NCI-H1694 treated with DMSO at 0.1 percent for 48 hours (cell line): ENCODE data around the gene ADGRV1.
A peak's percentile ranks its signal among the peaks of the same experiment; 100 is the strongest.
"Not testable (repeated sequence)": the region's sequence is repeated elsewhere in the genome, so short reads cannot be mapped to it uniquely, and the experiment has no call there.

Experiments
- DNase-seq: peaks from one replicate; lab custom pipeline; 2025; lab: John Stamatoyannopoulos, UW

The ADGRV1 gene

GRCh38 chr5:91032125-91032524 lies 473.5 kb downstream of the ADGRV1 start:
- no peak for DNase-seq

- DNase-seq = no peak
These were observed 474.8 kb downstream of the ADGRV1 start for GRCh38 chr5:91033370-91033769.

DNA sequence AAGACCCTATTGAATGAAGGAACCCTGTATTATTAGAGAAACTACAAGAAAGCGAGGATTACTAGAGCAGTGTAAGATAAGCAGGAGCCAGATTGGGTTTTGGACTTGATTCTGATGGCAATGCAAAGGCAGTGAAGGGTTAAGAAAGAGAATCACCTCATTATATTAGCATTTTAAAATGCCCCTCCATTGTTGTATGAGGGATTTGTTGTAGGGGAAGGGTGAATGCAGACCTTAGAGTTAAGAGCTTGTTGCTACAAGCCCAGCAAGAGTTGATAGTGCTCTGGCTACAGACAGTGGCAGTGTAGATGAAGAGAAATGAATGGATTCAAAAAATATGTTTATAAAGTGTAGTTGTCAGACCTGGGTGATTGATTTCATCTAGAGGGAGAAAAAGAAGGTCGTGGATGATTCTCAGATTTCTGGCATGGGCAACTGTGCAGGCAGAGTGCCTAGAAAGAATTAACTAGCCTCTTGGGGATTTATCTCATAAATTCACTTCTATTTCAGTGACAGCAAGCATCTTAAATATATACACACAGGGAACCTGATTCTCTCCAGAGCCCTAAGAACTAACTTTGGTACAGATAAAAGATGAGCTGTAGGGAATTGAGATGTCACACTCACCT lies 479.7 kb downstream of the ADGRV1 start:
- DNase-seq = peak; percentile 58

DNA sequence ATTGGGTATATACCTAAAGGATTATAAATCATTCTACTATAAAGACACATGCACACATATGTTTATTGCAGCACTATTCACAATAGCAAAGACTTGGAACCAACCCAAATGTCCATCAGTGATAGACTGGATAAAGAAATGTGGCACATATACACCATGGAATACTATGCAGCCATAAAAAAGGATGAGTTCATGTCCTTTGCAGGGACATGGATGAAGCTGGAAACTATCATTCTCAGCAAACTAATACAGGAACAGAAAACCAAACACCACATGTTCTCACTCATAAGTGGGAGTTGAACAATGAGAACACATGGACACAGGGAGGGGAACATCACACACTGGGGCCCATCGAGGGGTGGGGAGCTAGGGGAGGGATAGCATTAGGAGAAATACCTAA lies 482.5 kb downstream of the ADGRV1 start:
- not testable (repeated sequence) for DNase-seq

DNA sequence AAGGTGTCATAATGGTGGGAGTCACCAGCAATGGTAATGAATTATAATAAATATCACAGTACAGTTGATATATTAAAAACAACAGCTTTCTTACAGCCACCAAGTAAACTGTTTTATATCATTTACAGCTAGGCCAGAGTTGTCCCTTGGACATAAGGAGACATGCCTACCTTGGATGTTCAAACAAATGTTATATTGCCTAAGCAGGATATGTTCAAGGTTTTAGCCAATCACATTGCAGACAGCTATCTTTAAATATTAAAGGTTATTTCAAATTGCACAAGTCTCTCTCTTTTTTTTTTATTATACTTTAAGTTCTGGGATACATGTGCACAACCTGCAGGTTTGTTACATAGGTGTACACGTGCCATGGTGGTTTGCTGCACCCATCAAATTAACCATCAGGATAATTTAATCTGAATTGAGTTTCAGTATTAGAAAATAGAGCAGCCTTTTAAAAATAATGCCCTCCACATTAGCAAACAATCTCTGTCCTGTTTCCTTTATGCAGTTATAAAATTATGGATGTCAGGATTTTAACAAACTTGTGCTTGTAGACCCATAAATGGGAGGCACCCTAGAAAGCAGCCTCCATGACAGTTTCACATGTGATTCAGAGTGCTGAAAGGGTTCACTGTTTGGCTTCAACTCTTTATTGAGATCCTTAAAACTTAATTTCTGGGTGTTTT lies 483.8 kb downstream of the ADGRV1 start:
- DNase-seq = no peak

- DNase-seq = no peak
These were observed 484.3 kb downstream of the ADGRV1 start for GRCh38 chr5:91042936-91043255.

GRCh38 chr5:91048073-91048472 lies 489.5 kb downstream of the ADGRV1 start:
- DNase-seq = no peak

DNA sequence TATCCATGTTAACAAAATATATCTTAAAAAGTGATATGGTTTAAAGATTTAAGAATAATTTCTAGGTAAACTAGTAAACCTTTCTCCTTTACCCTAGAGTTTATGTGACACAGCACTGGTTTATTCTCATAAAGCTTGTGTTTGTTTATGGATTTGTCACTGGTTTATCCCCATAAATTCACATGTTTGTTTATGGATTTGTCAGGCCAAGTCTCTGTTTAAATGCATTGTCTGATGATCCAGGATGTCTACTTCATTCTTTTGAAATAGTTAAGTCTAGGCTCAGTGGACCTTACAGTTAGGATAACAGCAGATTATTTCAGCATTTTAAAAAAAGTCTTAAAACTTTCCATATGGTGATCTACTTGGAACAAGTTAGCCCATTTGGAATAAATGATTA lies 490.5 kb downstream of the ADGRV1 start:
- DNase-seq = no peak

DNA sequence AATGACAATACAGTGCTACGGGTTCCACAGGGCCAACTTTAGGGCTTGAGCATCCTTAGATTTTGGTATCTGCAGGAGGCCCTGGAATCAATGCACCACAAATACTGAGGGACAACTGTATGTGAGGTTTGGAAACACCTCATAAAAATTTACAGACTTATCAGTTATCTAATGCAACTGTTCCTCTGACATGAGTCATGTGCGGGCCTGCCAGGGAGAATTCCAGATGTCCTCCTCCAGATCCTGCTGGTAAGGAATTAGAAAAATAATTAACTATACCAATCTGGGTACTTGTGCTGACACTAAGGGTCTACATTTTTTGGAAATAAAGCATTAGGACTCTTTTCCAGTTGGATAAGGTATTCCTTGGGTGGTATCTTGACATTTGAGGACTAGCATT lies 491.2 kb downstream of the ADGRV1 start:
- DNase-seq = peak; percentile 7

DNA sequence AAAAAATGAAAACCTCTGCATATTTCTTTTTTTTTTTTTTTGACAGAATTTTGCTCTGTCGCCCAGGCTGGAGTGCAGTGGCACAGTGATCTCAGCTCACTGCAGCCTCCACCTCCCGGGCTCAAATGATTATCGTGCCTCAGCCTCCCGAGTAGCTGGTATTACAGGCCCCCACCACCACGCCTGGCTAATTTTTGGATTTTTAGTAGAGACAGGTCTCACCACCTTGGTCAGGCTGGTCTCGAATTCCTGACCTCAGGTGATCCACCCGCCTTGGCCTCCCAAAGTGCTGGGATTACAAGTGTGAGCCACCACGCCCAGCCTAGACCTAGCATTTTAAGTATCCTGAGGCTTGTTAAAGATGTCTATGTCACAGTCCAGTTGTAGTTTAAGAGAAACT lies 493.8 kb downstream of the ADGRV1 start:
- not testable (repeated sequence) for DNase-seq

DNA sequence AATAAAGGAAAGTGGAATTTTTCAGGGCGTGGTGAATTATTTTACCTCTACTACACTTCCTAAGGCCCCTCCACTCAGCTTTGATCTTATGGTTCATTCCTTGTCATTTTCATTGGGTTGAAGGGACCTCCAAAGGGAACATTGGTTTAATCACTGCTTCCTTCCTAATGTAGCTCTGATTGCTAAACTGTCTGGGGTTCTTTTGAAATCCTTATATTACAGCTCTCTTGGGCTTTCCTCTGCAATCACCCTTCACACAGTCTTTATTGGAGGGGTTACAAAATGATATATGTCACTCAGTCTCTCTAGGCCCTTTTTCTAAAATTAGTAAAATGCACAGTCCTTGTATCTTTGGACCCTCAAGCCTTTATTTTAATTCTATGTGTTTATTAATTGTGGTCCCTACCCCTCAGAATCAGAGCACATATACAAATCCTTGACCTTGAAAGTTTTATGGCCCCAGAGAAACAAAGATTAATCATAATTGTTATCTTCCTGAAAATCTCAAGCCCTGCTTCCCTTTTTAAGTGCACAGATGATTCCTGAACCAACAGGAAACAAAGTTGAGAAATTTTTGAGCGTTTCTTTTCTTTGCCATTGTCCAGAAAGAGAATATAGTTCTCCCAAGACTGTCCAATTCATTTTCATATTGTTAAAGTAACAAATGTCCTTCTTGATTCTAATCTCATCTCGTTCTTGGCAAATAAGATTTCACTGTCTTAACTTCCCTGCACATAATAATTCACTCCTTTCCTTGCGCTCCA lies 494.6 kb downstream of the ADGRV1 start:
- no peak for DNase-seq

- no peak for DNase-seq
These were observed 495.1 kb downstream of the ADGRV1 start for GRCh38 chr5:91053741-91054025.

- no peak for DNase-seq
These were observed 499.6 kb downstream of the ADGRV1 start for GRCh38 chr5:91058155-91058554.

DNA sequence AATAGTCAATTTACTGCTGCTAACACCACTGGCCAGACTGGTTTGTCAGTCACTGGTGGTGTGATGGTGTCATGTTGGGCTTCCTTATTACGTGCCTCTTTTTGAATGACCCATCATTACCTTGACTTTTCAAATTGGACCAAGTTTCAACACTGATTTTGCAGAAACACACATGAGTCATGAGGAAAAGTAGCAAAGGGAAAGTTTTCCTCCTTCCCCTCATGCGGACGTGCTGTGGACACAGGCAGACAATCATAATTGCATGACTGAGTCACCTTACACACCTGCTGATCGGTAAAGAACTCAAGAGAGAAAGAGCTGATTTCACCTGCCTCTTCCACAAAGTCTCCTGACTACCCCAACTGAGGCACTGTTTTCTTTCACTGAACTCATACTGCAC lies 500.0 kb downstream of the ADGRV1 start:
- no peak for DNase-seq

DNA sequence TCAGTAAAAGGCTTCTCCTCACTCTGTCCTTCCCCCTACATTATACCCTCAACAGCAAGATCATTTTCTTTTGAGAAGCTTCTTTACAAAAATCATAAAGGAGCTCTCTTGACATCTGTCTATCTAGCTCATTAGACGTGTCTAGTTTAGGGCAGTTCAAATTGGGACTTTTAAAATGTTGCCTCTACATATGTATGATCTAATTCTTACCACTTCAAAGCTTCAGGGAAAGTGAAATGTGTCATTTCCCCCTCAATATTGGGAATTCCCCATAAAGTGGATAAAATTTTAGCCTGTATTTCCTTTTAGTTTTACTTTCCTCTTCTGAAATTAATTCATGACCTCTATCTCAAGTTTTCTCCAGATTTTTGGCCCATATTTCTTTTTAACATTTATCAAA lies 500.8 kb downstream of the ADGRV1 start:
- DNase-seq = no peak

GRCh38 chr5:91061094-91061493 lies 502.5 kb downstream of the ADGRV1 start:
- no peak for DNase-seq

- no peak for DNase-seq
These were observed 503.5 kb downstream of the ADGRV1 start for GRCh38 chr5:91061946-91062562.

DNA sequence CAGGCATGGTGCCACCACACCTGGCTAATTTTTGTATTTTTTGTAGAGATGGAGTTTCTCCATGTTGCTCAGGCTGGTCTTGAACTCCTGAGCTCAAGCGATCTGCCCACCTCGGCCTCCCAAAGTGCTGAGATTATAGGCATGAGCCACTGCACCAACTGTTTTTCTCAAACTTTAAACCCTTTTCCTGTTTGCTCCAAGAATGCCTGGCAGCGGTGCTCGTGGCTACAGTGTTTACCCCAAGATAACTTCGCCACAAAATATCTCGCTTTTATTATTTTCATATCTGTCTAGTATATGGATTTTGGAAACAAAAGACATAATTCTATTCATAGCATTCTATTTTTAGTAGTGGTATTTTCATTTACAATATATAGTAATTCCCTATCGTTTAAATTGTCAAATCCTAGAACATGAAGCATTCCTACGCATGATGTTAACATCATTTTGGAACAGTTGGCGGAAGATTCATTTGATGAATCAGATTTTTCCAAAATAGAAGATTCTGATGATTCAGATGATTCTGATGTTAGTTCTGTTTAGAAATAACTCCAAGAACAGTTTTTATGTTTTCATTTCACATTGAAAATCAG lies 504.6 kb downstream of the ADGRV1 start:
- DNase-seq = not testable (repeated sequence)

DNA sequence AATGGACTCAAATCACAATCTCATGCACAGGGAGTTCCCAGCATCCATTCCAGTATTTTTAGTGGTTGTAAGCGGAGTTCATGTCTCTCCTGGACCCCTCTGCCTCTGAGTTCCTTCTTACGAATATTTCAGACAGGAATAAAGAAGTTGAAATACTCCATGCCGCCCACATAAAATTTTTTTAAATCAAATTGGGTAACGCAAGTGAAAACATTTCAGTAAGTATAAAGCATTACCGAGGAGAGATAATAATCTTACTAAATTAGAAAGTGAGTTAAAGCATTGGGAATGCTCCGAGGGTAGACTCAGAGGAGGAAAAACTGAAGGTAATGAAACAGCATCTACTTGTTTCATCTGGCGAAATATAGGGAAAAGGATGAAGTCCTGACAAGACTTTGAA lies 506.9 kb downstream of the ADGRV1 start:
- DNase-seq = no peak

- no peak for DNase-seq
These were observed 510.8 kb downstream of the ADGRV1 start for GRCh38 chr5:91069364-91069763.

DNA sequence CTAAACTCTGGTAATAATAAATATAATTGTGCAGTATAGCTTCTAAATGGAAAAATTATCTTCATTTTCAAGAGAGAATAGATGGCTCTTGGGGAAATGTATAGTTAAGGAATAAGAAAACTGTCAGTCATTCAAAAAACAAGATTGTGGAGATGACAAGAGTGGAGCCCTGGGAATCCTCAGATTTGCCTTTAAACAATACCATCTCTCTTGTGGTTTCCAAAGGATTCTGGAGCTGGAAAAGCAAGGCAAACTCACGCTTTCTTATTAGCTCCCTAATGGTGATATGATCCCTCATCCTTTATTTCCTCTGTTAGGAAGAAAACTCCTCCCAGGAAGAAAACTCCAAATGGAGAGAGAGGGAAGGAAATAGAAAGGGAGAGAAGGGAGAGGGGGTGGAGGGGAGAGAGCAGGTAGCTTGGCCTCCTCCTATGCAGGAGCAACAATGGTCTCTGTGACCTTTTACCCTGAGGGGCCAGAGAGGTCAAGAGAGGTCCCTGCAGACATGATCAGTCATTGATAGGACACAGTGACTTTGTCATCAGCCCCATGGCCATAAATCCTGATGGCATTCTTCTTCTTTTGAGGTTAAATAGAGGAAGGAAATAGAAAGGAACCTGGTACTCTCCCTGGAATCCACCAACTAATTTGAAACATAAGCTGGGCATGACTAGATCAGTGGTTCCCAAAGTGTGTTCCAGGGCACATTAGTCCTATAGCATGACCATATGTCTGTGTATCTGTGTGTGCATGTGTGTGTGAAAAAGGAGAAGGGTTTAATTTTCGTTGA lies 512.4 kb downstream of the ADGRV1 start:
- DNase-seq = no peak

DNA sequence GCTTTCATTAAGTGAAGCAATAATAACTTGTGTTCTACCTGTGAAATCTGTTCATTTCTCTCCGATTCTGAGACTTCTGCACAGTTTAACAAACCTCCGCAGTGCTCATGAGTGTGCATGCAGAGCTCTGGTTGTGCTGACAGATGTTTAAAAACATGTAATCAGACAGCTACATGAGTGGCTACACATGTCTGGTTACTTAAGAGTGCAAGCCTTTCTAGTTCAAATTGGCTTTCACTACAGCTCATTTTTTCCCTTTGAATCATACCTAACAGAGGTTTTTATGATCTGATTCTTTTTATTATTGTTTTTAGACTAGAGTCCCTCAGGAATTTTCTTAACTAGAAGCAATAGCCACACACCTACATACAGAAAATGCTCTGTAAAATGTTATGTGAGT lies 514.3 kb downstream of the ADGRV1 start:
- no peak for DNase-seq
